SK-N-SH (cell line): Measurements from ENCODE around the gene ACER2. TPM values are rescaled to one million over a fixed set of nuclear protein-coding genes. Genes with fewer than 3 reads are reported as not detected.

Source experiments
- CTCF ChIA-PET: fragments of 300-600, 350-600 bp; formaldehyde crosslinking; extraction: SDS; loops from one replicate; lab custom pipeline; 2021; lab: Yijun Ruan, JAX
- POLR2A ChIA-PET: fragments of 350-600 bp; sonication (Branson Sonifier 250); formaldehyde crosslinking; extraction: SDS; loops from one replicate; lab custom pipeline; 2020; ENCODE audit warnings: antibody characterized with exemption, inconsistent platforms; lab: Yijun Ruan, JAX
- DNase-seq: peaks from one replicate; pipeline ENCODE4 v3.0.0; 2012
- H2AFZ ChIP-seq: fragments of 200-600 bp; sonication (generic); 2 replicates; pipeline ENCODE4 v1.8.1; 2016; ENCODE audit warnings: antibody characterized with exemption, mild to moderate bottlenecking, low read depth
- H3F3A ChIP-seq: fragments of 200-600 bp; sonication (generic); replicated peaks from 2 replicates; pipeline ENCODE3; 2016; ENCODE audit warnings: antibody characterized with exemption, mild to moderate bottlenecking; ENCODE audit not compliant: insufficient read depth
- H3K27ac ChIP-seq, 2 experiments: fragments of 200-500 bp in 1 of 2; fragments of 200-600 bp in 1 of 2; sonication (Bioruptor generic) in 1 of 2; sonication (generic), shearing (Covaris generic) in 1 of 2; 2 replicates each; pipeline versions ENCODE4 v1.5.1 to v1.6.1; 2014 to 2016; ENCODE audit warnings: low read depth in 2 of 2, inconsistent platforms in 1 of 2, low read length in 1 of 2, mild to moderate bottlenecking in 1 of 2, mixed read lengths in 1 of 2
- H3K27me3 ChIP-seq: fragments of 200-600 bp; sonication (generic), shearing (Covaris generic); 2 replicates; pipeline ENCODE4 v1.6.1; 2016; ENCODE audit warnings: mixed run types; ENCODE audit not compliant: insufficient read depth
- H3K36me3 ChIP-seq, 2 experiments: fragments of 200-500 bp in 1 of 2; fragments of 200-600 bp in 1 of 2; sonication (Bioruptor generic) in 1 of 2; sonication (generic) in 1 of 2; replicated peaks in 1 of 2; 2 replicates each; pipeline versions ENCODE3 to v1.5.1; 2014 to 2016; ENCODE audit warnings: low read length in 1 of 2, mild to moderate bottlenecking in 1 of 2; ENCODE audit not compliant: insufficient read depth in 2 of 2, control insufficient read depth in 1 of 2
- H3K4me1 ChIP-seq, 2 experiments: fragments of 200-500 bp in 1 of 2; fragments of 200-600 bp in 1 of 2; sonication (Bioruptor generic) in 1 of 2; sonication (generic), shearing (Covaris generic) in 1 of 2; 2 replicates each; pipeline versions ENCODE4 v1.5.1 to v1.6.1; 2014 to 2016; ENCODE audit warnings: low read depth in 1 of 2, low read length in 1 of 2, mixed run types in 1 of 2; ENCODE audit not compliant: insufficient read depth in 2 of 2, control insufficient read depth in 1 of 2
- H3K4me2 ChIP-seq: fragments of 200-600 bp; sonication (generic), shearing (Covaris generic); 2 replicates; pipeline ENCODE4 v1.6.1; 2017; ENCODE audit warnings: mixed run types
- H3K4me3 ChIP-seq, 2 experiments: fragments of 200-500 bp in 1 of 2; fragments of 200-600 bp in 1 of 2; sonication (Bioruptor generic) in 1 of 2; sonication (generic), shearing (Covaris generic) in 1 of 2; 2 replicates each; pipeline versions ENCODE4 v1.5.1 to v1.8.1; 2014 to 2016; ENCODE audit warnings: low read depth in 2 of 2, inconsistent platforms in 1 of 2, low read length in 1 of 2, mild to moderate bottlenecking in 1 of 2, mixed read lengths in 1 of 2, moderate library complexity in 1 of 2
- H3K79me2 ChIP-seq: fragments of 200-600 bp; sonication (generic); 2 replicates; pipeline ENCODE4 v1.8.1; 2017; ENCODE audit warnings: mild to moderate bottlenecking; ENCODE audit not compliant: insufficient read depth
- H3K9ac ChIP-seq: fragments of 200-600 bp; sonication (generic); 2 replicates; pipeline ENCODE4 v1.6.1; 2017; ENCODE audit warnings: mixed run types
- H3K9me2 ChIP-seq: fragments of 200-600 bp; sonication (generic); 2 replicates; pipeline ENCODE4 v1.6.1; 2017; ENCODE audit warnings: mixed run types
- H3K9me3 ChIP-seq: fragments of 200-600 bp; sonication (generic); 2 replicates; pipeline ENCODE4 v1.6.1; 2017; ENCODE audit warnings: mixed run types, mild to moderate bottlenecking, moderate library complexity
- H4K20me1 ChIP-seq: fragments of 200-600 bp; sonication (generic); 2 replicates; pipeline ENCODE4 v1.6.1; 2017; ENCODE audit warnings: mild to moderate bottlenecking, mixed run types; ENCODE audit not compliant: insufficient read depth
- CTCF ChIP-seq: fragments of 200-600 bp; sonication (generic); IDR thresholded peaks from 2 replicates; pipeline ENCODE4 v1.6.1; 2017; ENCODE audit warnings: antibody characterized with exemption, mild to moderate bottlenecking, moderate library complexity
- GABPA ChIP-seq: IDR thresholded peaks from 2 replicates; pipeline ENCODE4 v1.4.0; 2012; ENCODE audit warnings: low read depth, mild to moderate bottlenecking
- MAX ChIP-seq: IDR thresholded peaks from 2 replicates; pipeline ENCODE4 v1.4.0; 2012; ENCODE audit warnings: low read depth
- POLR2AphosphoS5 ChIP-seq: IDR thresholded peaks from 2 replicates; pipeline ENCODE4 v1.6.1; 2012; ENCODE audit warnings: low read depth, low read length
- RAD21 ChIP-seq: IDR thresholded peaks from 2 replicates; pipeline ENCODE4 v1.6.1; 2012; ENCODE audit warnings: mild to moderate bottlenecking, low read length
- SMC3 ChIP-seq: IDR thresholded peaks from 2 replicates; pipeline ENCODE4 v1.6.1; 2012; ENCODE audit warnings: low read depth, low read length, improper control_type of control experiment
- TAF1 ChIP-seq: IDR thresholded peaks from 2 replicates; pipeline ENCODE4 v1.6.1; 2012; ENCODE audit warnings: low read depth, mild to moderate bottlenecking, low read length, moderate library complexity, borderline replicate concordance
- ZBTB33 ChIP-seq: IDR thresholded peaks from 2 replicates; pipeline ENCODE4 v1.4.0; 2012; ENCODE audit warnings: low read depth, borderline replicate concordance
- WGBS: methylation state at CpG from one replicate; pipeline ENCODE4 v1.1.6; 2017; ENCODE audit warnings: low lambda C conversion rate; 5-methylcytosine and 5-hydroxymethylcytosine counted together
- polyA plus RNA-seq, 3 experiments: library from polyadenylated mRNA; depleted of rRNA; stranded (reverse); fragments of >200 nt; gene quantifications; 2 replicates each; pipeline ENCODE4 v1.2.3, GENCODE V29; 2012

ACER2 gene
- polyA plus RNA-seq, 1 of the 3 experiments (the other 2 are of a cell fraction): 1.3 TPM

- Histone ChIP-seq H2AFZ (no peak overlapping the region), H3K79me2 (no peaks in the 10 kb centered on the region), H4K20me1 (no peaks in the 10 kb centered on the region), H3K9me2 (no peaks in the 10 kb centered on the region), H3K27ac (no peak overlapping the region), H3F3A (no peaks in the 10 kb centered on the region), H3K4me1 (no peaks in the 10 kb centered on the region), H3K9me3 (no peaks in the 10 kb centered on the region), H3K4me2 (no peak overlapping the region), H3K36me3 (no peaks in the 10 kb centered on the region), H3K27me3 (peaks cover 7% of the 10 kb centered on the region), H3K4me3 (no peak overlapping the region), H3K9ac (no peak overlapping the region)
- DNase-seq: no peak
- 11% methylated on average over 2 of the region's 2 CpGs for WGBS
- POLR2A ChIA-PET: no interaction called here
- no peak for TF ChIP-seq ZBTB33
- TF ChIP-seq POLR2AphosphoS5: no peak
- TF ChIP-seq GABPA: no peak
- TF ChIP-seq MAX: no peak
- TF ChIP-seq SMC3: no peak
- CTCF ChIA-PET: interaction anchor here (1.2 to 2.2 kb wide), 4 partner anchors 10 to 437 kb away, joined by 4 to 8 read pairs (median 7); no protein-coding TSS in a partner anchor
Measured at GRCh38 chr9:19485193-19485592, 76.4 kb downstream of the ACER2 start.

- no peak overlapping the region for H3K4me3 ChIP-seq
- no peak for DNase-seq
- ChIA-PET POLR2A (no interaction called here), CTCF (interaction anchor here (2.2 to 4.1 kb wide), 3 partner anchors 16 to 435 kb away, joined by 8 to 21 read pairs (median 18); no protein-coding TSS in a partner anchor)
- H3K9ac ChIP-seq: no peak overlapping the region
- H3K36me3 ChIP-seq: no peaks in the 10 kb centered on the region
- no peaks in the 10 kb centered on the region for H3K9me3 ChIP-seq
- H3K4me2 ChIP-seq: no peak overlapping the region
- no peaks in the 10 kb centered on the region for H3K9me2 ChIP-seq
- TF ChIP-seq SMC3: no peak
- TF ChIP-seq CTCF: no peak
- TF ChIP-seq RAD21: no peak
- no peak for TF ChIP-seq ZBTB33
- TF ChIP-seq TAF1: no peak
- H3F3A ChIP-seq: no peaks in the 10 kb centered on the region
- no peaks in the 10 kb centered on the region for H3K4me1 ChIP-seq
- H2AFZ ChIP-seq: no peak overlapping the region
- H3K27me3 ChIP-seq: no peaks in the 10 kb centered on the region
- H3K79me2 ChIP-seq: no peaks in the 10 kb centered on the region
- H4K20me1 ChIP-seq: no peaks in the 10 kb centered on the region
- 63% methylated on average over 3 of the region's 3 CpGs for WGBS
- no peak overlapping the region for H3K27ac ChIP-seq
Measured at GRCh38 chr9:19486803-19487202, 78.0 kb downstream of the ACER2 start.
